ENCODE results near the gene OXER1. TPM values are rescaled to one million over a fixed set of nuclear protein-coding genes. Genes with fewer than 3 reads are reported as not detected.
A peak's percentile ranks its signal among the peaks of the same experiment; 100 is the strongest.

Gene OXER1
- polyA plus RNA-seq, 1 donor (not counting 4 experiments of a cell fraction or from before 2014, with no cell fraction given): not detected

DNA sequence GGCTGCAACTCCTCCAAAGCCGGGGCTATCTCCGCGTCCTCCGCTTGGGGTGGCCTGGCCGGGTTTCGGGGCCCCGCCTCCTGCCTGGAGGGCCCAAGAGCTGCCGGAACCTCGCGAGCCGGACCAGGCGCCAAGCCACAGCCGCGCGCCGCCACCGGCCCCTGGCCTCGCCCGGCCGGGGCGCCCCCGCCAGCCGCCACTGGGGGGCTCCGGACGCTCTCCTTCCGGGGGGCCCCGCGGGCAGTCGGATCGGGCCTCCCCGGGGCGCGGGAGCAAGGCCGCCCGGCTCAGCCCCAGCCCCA is 45.8 kb upstream of the OXER1 start:
- Histone ChIP-seq H3K9me3 (ENCODE audit: control insufficient read depth, low read depth, low read length) (no peaks in the 10 kb centered on the region), H2AFZ (ENCODE audit: control insufficient read depth, low read length) (peak overlapping the region; percentile 68), H3K4me2 (ENCODE audit: control insufficient read depth, extremely low read depth, insufficient read depth, low read depth, low read length) (peak overlapping the region; percentile 83), H3K27ac (ENCODE audit: control insufficient read depth, insufficient read depth, low read length) (peak overlapping the region; percentile 91), H3K4me3 (ENCODE audit: control insufficient read depth in 2 of 3, extremely low read depth in 1 of 3, insufficient read depth in 2 of 3, low read depth in 1 of 3, low read length in 3 of 3) (peak overlapping the region; percentile 57 to 74 (median 69)), H3K4me1 (ENCODE audit: control insufficient read depth, extremely low read depth, insufficient read depth, low read length) (peaks cover 15% of the 10 kb centered on the region), H3K9ac (ENCODE audit: control insufficient read depth, extremely low read depth, insufficient read depth, low read length) (peak overlapping the region; percentile 93), H4K20me1 (ENCODE audit: control insufficient read depth, extremely low read depth, insufficient read depth, low read length) (no peaks in the 10 kb centered on the region), H3K36me3 (ENCODE audit: control insufficient read depth in 2 of 2, extremely low read depth in 1 of 2, insufficient read depth in 2 of 2, low read length in 2 of 2) (no peaks in the 10 kb centered on the region), H3K79me2 (ENCODE audit: control insufficient read depth, insufficient read depth, low read length) (no peaks in the 10 kb centered on the region), H3K9me1 (ENCODE audit: control insufficient read depth, extremely low read depth, insufficient read depth, low read length) (no peaks in the 10 kb centered on the region), H3K27me3 (ENCODE audit: control insufficient read depth, extremely low read depth, insufficient read depth, low read length) (no peaks in the 10 kb centered on the region)
- TF ChIP-seq, protein P1, sequence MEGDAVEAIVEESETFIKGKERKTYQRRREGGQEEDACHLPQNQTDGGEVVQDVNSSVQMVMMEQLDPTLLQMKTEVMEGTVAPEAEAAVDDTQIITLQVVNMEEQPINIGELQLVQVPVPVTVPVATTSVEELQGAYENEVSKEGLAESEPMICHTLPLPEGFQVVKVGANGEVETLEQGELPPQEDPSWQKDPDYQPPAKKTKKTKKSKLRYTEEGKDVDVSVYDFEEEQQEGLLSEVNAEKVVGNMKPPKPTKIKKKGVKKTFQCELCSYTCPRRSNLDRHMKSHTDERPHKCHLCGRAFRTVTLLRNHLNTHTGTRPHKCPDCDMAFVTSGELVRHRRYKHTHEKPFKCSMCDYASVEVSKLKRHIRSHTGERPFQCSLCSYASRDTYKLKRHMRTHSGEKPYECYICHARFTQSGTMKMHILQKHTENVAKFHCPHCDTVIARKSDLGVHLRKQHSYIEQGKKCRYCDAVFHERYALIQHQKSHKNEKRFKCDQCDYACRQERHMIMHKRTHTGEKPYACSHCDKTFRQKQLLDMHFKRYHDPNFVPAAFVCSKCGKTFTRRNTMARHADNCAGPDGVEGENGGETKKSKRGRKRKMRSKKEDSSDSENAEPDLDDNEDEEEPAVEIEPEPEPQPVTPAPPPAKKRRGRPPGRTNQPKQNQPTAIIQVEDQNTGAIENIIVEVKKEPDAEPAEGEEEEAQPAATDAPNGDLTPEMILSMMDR (optimal IDR thresholded peaks at IDR 0.05 in 1 of 3, IDR thresholded peaks at IDR 0.05 in 1 of 3, conservative IDR thresholded peaks at IDR 0.05 in 1 of 3; ENCODE audit: extremely low read depth in 1 of 3, insufficient read depth in 2 of 3, low read length in 3 of 3): peak in 1 of 3 experiments; percentile 14
- TF ChIP-seq EZH2 (IDR thresholded peaks at IDR 0.05; ENCODE audit: low read length): no peak
- no peak for DNase-seq (ENCODE audit: low read depth, low spot score)
- no peak for FAIRE-seq
- dilution Hi-C loops (cut with MboI; ENCODE audit: extremely low pct_ligation_motif_present, low sequenced_read_pairs): no loop called here

DNA sequence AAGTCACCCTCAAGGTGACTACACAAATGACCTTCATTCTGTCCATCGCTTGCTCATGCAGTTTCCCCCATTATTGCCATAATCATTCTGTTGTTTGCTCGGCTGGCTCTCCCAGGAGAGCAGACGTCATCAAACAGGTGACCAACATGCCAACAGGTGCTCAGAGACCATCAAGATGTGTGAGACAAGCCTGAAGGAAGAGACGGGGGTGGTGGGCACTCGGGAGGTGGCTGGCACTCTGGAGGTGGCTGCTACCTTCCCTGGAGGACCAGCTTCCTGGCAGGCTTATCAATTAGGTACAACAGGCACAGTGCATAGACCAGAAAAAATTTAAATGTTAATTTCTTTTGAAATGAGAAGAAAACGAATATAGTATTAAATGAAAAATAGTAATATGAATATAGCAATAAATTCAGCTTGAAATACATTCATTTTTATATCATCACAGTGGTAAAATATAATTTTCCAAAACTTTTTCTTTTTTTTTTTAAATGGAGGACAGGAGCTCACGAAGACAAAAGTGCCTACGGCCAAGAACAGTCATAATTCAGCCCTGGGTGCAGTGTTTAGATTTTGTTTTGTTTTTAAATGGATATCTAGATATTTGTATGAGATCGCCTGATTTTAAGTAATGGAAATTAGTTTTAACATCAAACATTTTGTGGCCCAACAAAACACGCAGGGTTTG is 45.3 kb upstream of the OXER1 start:
- dilution Hi-C loops (cut with MboI; ENCODE audit: extremely low pct_ligation_motif_present, low sequenced_read_pairs): no loop called here
- no peaks in the 10 kb centered on the region for H3K27me3 ChIP-seq (ENCODE audit: control insufficient read depth, extremely low read depth, insufficient read depth, low read length)
- H3K4me1 ChIP-seq (ENCODE audit: control insufficient read depth, extremely low read depth, insufficient read depth, low read length): peaks cover 15% of the 10 kb centered on the region
- H3K9me3 ChIP-seq (ENCODE audit: control insufficient read depth, low read depth, low read length): no peaks in the 10 kb centered on the region
- H3K4me3 ChIP-seq (ENCODE audit: control insufficient read depth in 2 of 3, extremely low read depth in 1 of 3, insufficient read depth in 2 of 3, low read depth in 1 of 3, low read length in 3 of 3): peak overlapping the region; percentile 21 to 74 (median 69)
- TF ChIP-seq, protein P1 (optimal IDR thresholded peaks at IDR 0.05 in 1 of 3, IDR thresholded peaks at IDR 0.05 in 1 of 3, conservative IDR thresholded peaks at IDR 0.05 in 1 of 3; ENCODE audit: extremely low read depth in 1 of 3, insufficient read depth in 2 of 3, low read length in 3 of 3): no peak
- TF ChIP-seq EZH2 (IDR thresholded peaks at IDR 0.05; ENCODE audit: low read length): no peak
- peak overlapping the region; percentile 83 for H3K4me2 ChIP-seq (ENCODE audit: control insufficient read depth, extremely low read depth, insufficient read depth, low read depth, low read length)
- no peak for FAIRE-seq
- H3K27ac ChIP-seq (ENCODE audit: control insufficient read depth, insufficient read depth, low read length): peak overlapping the region; percentile 91
- H3K36me3 ChIP-seq (ENCODE audit: control insufficient read depth in 2 of 2, extremely low read depth in 1 of 2, insufficient read depth in 2 of 2, low read length in 2 of 2): no peaks in the 10 kb centered on the region
- no peaks in the 10 kb centered on the region for H4K20me1 ChIP-seq (ENCODE audit: control insufficient read depth, extremely low read depth, insufficient read depth, low read length)
- no peaks in the 10 kb centered on the region for H3K9me1 ChIP-seq (ENCODE audit: control insufficient read depth, extremely low read depth, insufficient read depth, low read length)
- H3K79me2 ChIP-seq (ENCODE audit: control insufficient read depth, insufficient read depth, low read length): no peaks in the 10 kb centered on the region
- DNase-seq (ENCODE audit: low read depth, low spot score): no peak
- peak overlapping the region; percentile 68 for H2AFZ ChIP-seq (ENCODE audit: control insufficient read depth, low read length)
- peak overlapping the region; percentile 93 for H3K9ac ChIP-seq (ENCODE audit: control insufficient read depth, extremely low read depth, insufficient read depth, low read length)
